Endothelial cell of umbilical vein (primary cell): ENCODE results near the gene MTG1. TPM values are rescaled to one million over a fixed set of nuclear protein-coding genes. Genes with fewer than 3 reads are reported as not detected.

Experiments
- BruUV-seq: library from RNA; stranded (reverse); fragments of 400-500 nt; replicated peaks from 2 replicates; lab custom pipeline; 2021; lab: Mats Ljungman, UMichigan
- CTCF ChIA-PET: fragments of 300-600, 350-600 bp; sonication (Branson Sonifier 250); formaldehyde crosslinking; loops from one replicate; lab custom pipeline; 2021; ENCODE audit warnings: antibody characterized with exemption, inconsistent platforms; lab: Charles Lee
- POLR2A ChIA-PET: fragments of 300-600, 350-600 bp; sonication (Branson Sonifier 250); formaldehyde crosslinking; loops from one replicate; lab custom pipeline; 2021; ENCODE audit warnings: antibody characterized with exemption, inconsistent platforms; lab: Charles Lee
- DNase-seq: peaks from one replicate; pipeline ENCODE4 v3.0.0-alpha.2; 2011; ENCODE audit warnings: low read depth, low spot score
- FAIRE-seq: peaks from 2 replicates; lab custom pipeline; 2011; peaks lifted over from hg19 to GRCh38; lab: Jason Lieb, UNC
- H2AFZ ChIP-seq: 2 replicates; pipeline ENCODE4 v1.6.0; 2012; ENCODE audit warnings: low read depth, low read length, control low read depth, inconsistent platforms
- H3K27ac ChIP-seq: 2 replicates; pipeline ENCODE4 v1.5.1; 2011; ENCODE audit warnings: low read depth, mild to moderate bottlenecking, control low read depth, low read length, moderate library complexity; ENCODE audit not compliant: insufficient read depth
- H3K27me3 ChIP-seq, 2 experiments: 2 replicates each; pipeline versions ENCODE4 v1.6.0 to v1.6.1; 2011; ENCODE audit warnings: low read length in 2 of 2, mixed read lengths in 1 of 2; ENCODE audit not compliant: control insufficient read depth in 2 of 2, insufficient read depth in 2 of 2
- H3K36me3 ChIP-seq, 2 experiments: 2 replicates in 1 of 2; 3 replicates in 1 of 2; pipeline ENCODE4 v1.5.1; 2011; ENCODE audit warnings: low read length in 2 of 2, mild to moderate bottlenecking in 1 of 2, moderate library complexity in 1 of 2; ENCODE audit not compliant: control insufficient read depth in 2 of 2, insufficient read depth in 2 of 2; ENCODE audit errors: extremely low read depth in 1 of 2
- H3K4me1 ChIP-seq: 3 replicates; pipeline ENCODE4 v1.5.1; 2011; ENCODE audit warnings: mild to moderate bottlenecking, low read length; ENCODE audit not compliant: control insufficient read depth, insufficient read depth; ENCODE audit errors: extremely low read depth
- H3K4me2 ChIP-seq: 2 replicates; pipeline ENCODE4 v1.6.1; 2011; ENCODE audit warnings: low read length, control low read depth, mixed read lengths; ENCODE audit not compliant: insufficient read depth
- H3K4me3 ChIP-seq, 3 experiments: fragments of 200-600 bp in 1 of 3; sonication (generic), shearing (Covaris generic) in 1 of 3; replicated peaks in 1 of 3; 2 replicates each; pipeline ENCODE4 v1.5.1; 2011 to 2016; ENCODE audit warnings: control low read depth in 3 of 3, low read length in 3 of 3, mild to moderate bottlenecking in 2 of 3, inconsistent platforms in 1 of 3, low read depth in 1 of 3, moderate library complexity in 1 of 3; ENCODE audit not compliant: insufficient read depth in 1 of 3
- H3K79me2 ChIP-seq: 2 replicates; pipeline ENCODE4 v1.6.0; 2012; ENCODE audit warnings: low read length, inconsistent platforms; ENCODE audit not compliant: control insufficient read depth, insufficient read depth
- H3K9ac ChIP-seq: replicated peaks from 2 replicates; pipeline ENCODE3; 2011; ENCODE audit warnings: low read length, control low read depth; ENCODE audit not compliant: insufficient read depth; ENCODE audit errors: extremely low read depth
- H3K9me1 ChIP-seq: replicated peaks from 3 replicates; pipeline ENCODE4 v1.6.0; 2011; ENCODE audit warnings: mild to moderate bottlenecking, low read length; ENCODE audit not compliant: control insufficient read depth, insufficient read depth; ENCODE audit errors: extremely low read depth
- H3K9me3 ChIP-seq: replicated peaks from 2 replicates; pipeline ENCODE4 v1.5.1; 2012; ENCODE audit warnings: low read length, inconsistent platforms; ENCODE audit not compliant: control insufficient read depth, insufficient read depth
- H4K20me1 ChIP-seq: replicated peaks from 2 replicates; pipeline ENCODE3; 2011; ENCODE audit warnings: mild to moderate bottlenecking, low read length; ENCODE audit not compliant: control insufficient read depth, insufficient read depth; ENCODE audit errors: extremely low read depth
- EZH2 ChIP-seq: IDR thresholded peaks from 2 replicates; pipeline ENCODE4 v1.6.1; 2012; ENCODE audit warnings: borderline replicate concordance, low read depth, mild to moderate bottlenecking, moderate library complexity, low read length, inconsistent platforms; ENCODE audit not compliant: severe bottlenecking
- FOS ChIP-seq: IDR thresholded peaks from 2 replicates; pipeline ENCODE4 v1.6.1; 2011; ENCODE audit warnings: mild to moderate bottlenecking, low read length, moderate library complexity, borderline replicate concordance; ENCODE audit not compliant: insufficient read depth
- GATA2 ChIP-seq: IDR thresholded peaks from 2 replicates; pipeline ENCODE4 v1.7.0; 2011; ENCODE audit warnings: low read depth, mild to moderate bottlenecking, moderate library complexity, mixed read lengths, low read length; ENCODE audit not compliant: insufficient read length, insufficient read depth
- JUN ChIP-seq: IDR thresholded peaks from 2 replicates; pipeline ENCODE4 v1.6.1; 2011; ENCODE audit warnings: borderline replicate concordance, low read depth; ENCODE audit not compliant: insufficient read length, insufficient read depth
- MYC ChIP-seq: IDR thresholded peaks from one replicate; pipeline ENCODE4 v1.6.1; 2011; ENCODE audit warnings: mild to moderate bottlenecking, low read depth, low read length
- POLR2A ChIP-seq: IDR thresholded peaks from 2 replicates; pipeline ENCODE4 v1.6.1; 2012; ENCODE audit warnings: low read depth, mild to moderate bottlenecking, control low read depth, low read length
- POLR2AphosphoS5 ChIP-seq: IDR thresholded peaks from 2 replicates; pipeline ENCODE4 v1.6.1; 2012; ENCODE audit warnings: low read depth, mild to moderate bottlenecking, control low read depth, low read length, moderate library complexity; ENCODE audit not compliant: insufficient read depth
- dilution Hi-C: fragments of 300-500 bp; cut with MboI; formaldehyde crosslinking; loops from one replicate; pipeline ENCODE4 v1.15.0; 2019; ENCODE audit warnings: low sequenced_read_pairs; ENCODE audit not compliant: extremely low pct_ligation_motif_present
- intact Hi-C: fragments of 100-400 bp; cut with micrococcal nuclease; formaldehyde crosslinking; loops from one replicate; pipeline ENCODE4 v1.10.0; 2022
- polyA plus RNA-seq, 4 experiments: library from polyadenylated mRNA; depleted of rRNA in 3 of 4; stranded (reverse) in 3 of 4; unstranded in 1 of 4; fragments of >200 nt; gene quantifications; 2 replicates each; pipeline versions ENCODE4 v1.2.1 to v1.2.3, GENCODE V29; 2011 to 2012; ENCODE audit warnings: missing spikeins in 1 of 4
- total RNA-seq: library from RNA; stranded (reverse); gene quantifications from 2 replicates; pipeline ENCODE4 v1.2.3, GENCODE V29; 2021
- TF ChIP-seq, protein P1 (sequence below), 2 donors: IDR thresholded peaks; 1 replicate in 1 of 2; 2 replicates in 1 of 2; pipeline ENCODE4 v1.5.1; 2011; ENCODE audit warnings: low read length in 2 of 2, mild to moderate bottlenecking in 2 of 2, moderate library complexity in 2 of 2, control low read depth in 1 of 2, inconsistent platforms in 1 of 2, low read depth in 1 of 2; ENCODE audit not compliant: insufficient read depth in 1 of 2; ENCODE audit errors: extremely low read depth in 1 of 2
- TF ChIP-seq, protein P2 (sequence below): IDR thresholded peaks from 2 replicates; pipeline ENCODE4 v1.6.1; 2011; ENCODE audit not compliant: insufficient read depth, insufficient read length

Gene MTG1
- total and polyA plus RNA-seq, 2 donors (not counting 3 experiments of a cell fraction or from before 2014, with no cell fraction given): 66.5 to 91.6 TPM

DNA sequence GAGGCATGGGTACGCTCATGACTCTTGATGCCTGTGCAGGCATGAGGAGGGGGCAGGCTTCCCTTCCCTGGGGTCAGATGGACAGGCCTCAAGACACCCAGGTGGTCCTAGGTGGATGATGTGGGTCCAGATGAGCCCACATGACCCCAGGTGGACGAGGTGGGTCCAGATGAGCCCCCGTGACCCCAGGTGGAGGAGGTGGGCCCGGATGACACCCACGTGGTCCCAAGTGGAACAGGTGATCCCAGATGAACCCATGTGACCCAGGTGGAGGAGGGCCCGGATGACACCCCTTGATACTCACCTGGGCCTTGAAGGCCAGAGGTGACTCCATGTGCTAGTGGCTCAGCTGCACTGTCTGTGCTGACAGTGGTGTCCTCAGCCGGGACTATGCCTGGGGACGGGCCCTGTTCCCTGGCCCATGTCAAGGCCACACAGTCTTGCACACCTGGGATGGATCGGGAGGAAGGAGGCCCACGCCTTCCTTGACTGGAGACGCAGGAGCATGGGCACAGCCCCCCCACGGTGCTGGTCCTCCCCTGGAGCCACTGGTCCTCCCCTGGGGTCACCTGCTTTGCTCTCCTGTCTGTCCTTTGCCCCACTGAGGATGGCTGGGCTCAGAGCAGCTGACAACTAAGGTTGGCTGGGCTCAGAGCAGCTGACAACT, 43.5 kb upstream of the MTG1 start:
- intact Hi-C loops: no loop called here
- BruUV-seq: no TSS peak
- no peaks in the 10 kb centered on the region for H3K4me1 ChIP-seq
- H3K9ac ChIP-seq: no peak overlapping the region
- no peaks in the 10 kb centered on the region for H3K79me2 ChIP-seq
- no peak overlapping the region for H3K4me3 ChIP-seq
- ChIA-PET CTCF (no interaction called here), POLR2A (no interaction called here)
- H2AFZ ChIP-seq: no peak overlapping the region
- no peaks in the 10 kb centered on the region for H3K27me3 ChIP-seq
- FAIRE-seq: no peak
- no peak for TF ChIP-seq JUN
- TF ChIP-seq, protein P1, sequence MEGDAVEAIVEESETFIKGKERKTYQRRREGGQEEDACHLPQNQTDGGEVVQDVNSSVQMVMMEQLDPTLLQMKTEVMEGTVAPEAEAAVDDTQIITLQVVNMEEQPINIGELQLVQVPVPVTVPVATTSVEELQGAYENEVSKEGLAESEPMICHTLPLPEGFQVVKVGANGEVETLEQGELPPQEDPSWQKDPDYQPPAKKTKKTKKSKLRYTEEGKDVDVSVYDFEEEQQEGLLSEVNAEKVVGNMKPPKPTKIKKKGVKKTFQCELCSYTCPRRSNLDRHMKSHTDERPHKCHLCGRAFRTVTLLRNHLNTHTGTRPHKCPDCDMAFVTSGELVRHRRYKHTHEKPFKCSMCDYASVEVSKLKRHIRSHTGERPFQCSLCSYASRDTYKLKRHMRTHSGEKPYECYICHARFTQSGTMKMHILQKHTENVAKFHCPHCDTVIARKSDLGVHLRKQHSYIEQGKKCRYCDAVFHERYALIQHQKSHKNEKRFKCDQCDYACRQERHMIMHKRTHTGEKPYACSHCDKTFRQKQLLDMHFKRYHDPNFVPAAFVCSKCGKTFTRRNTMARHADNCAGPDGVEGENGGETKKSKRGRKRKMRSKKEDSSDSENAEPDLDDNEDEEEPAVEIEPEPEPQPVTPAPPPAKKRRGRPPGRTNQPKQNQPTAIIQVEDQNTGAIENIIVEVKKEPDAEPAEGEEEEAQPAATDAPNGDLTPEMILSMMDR (IDR thresholded peaks at IDR 0.05; ENCODE audit: extremely low read depth in 1 of 2, insufficient read depth in 1 of 2, low read depth in 1 of 2, low read length in 2 of 2): no peak
- no peak for TF ChIP-seq MYC
- TF ChIP-seq EZH2: no peak
- TF ChIP-seq GATA2: no peak
- TF ChIP-seq POLR2A: no peak
- TF ChIP-seq, protein P2, sequence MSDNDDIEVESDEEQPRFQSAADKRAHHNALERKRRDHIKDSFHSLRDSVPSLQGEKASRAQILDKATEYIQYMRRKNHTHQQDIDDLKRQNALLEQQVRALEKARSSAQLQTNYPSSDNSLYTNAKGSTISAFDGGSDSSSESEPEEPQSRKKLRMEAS: no peak
- TF ChIP-seq FOS: no peak
- TF ChIP-seq POLR2AphosphoS5: no peak
- H3K36me3 ChIP-seq: no peaks in the 10 kb centered on the region
- H4K20me1 ChIP-seq: no peaks in the 10 kb centered on the region
- H3K9me3 ChIP-seq: no peaks in the 10 kb centered on the region
- DNase-seq: no peak
- H3K27ac ChIP-seq: no peak overlapping the region
- H3K9me1 ChIP-seq: no peaks in the 10 kb centered on the region
- H3K4me2 ChIP-seq: no peak overlapping the region
- dilution Hi-C loops: no loop called here
